HEK293T (cell line): ENCODE data around the gene VTI1A.

Experiments used
- ARNT ChIP-seq: fragments of 450-650 bp; IDR thresholded peaks from 2 replicates; pipeline ENCODE4 v1.6.1; 2017; ENCODE audit warnings: mild to moderate bottlenecking
- ELF4 ChIP-seq: fragments of 450-650 bp; IDR thresholded peaks from 2 replicates; pipeline ENCODE4 v1.6.1; 2017; ENCODE audit warnings: antibody characterized with exemption
- FOXA1 ChIP-seq: fragments of 450-650 bp; IDR thresholded peaks from 2 replicates; pipeline ENCODE4 v1.6.1; 2016; ENCODE audit warnings: mild to moderate bottlenecking
- FOXM1 ChIP-seq: fragments of 450-650 bp; IDR thresholded peaks from 2 replicates; pipeline ENCODE4 v1.6.1; 2017; ENCODE audit warnings: mild to moderate bottlenecking, borderline replicate concordance
- L3MBTL2 ChIP-seq: fragments of 450-650 bp; conservative IDR thresholded peaks from 2 replicates; pipeline ENCODE4 v1.6.1; 2016; ENCODE audit warnings: mild to moderate bottlenecking
- SUZ12 ChIP-seq: fragments of 450-650 bp; IDR thresholded peaks from 2 replicates; pipeline ENCODE4 v1.6.1; 2016; ENCODE audit warnings: mild to moderate bottlenecking

GRCh38 chr10:112644265-112644645, 197.2 kb downstream of the VTI1A start:
- TF ChIP-seq ELF4 = no peak
- no peak for TF ChIP-seq L3MBTL2
- TF ChIP-seq ARNT = no peak
- TF ChIP-seq FOXM1 = no peak
- TF ChIP-seq SUZ12 = no peak
- no peak for TF ChIP-seq FOXA1
